Measurements from ENCODE around the gene GNB5. TPM values are rescaled to one million over a fixed set of nuclear protein-coding genes. Genes with fewer than 3 reads are reported as not detected.

Gene GNB5
- total and polyA plus RNA-seq, 2 of the 13 experiments (the other 11 are each of a cell fraction or from before 2014, with no cell fraction given) = 13.7 to 14.4 TPM

DNA sequence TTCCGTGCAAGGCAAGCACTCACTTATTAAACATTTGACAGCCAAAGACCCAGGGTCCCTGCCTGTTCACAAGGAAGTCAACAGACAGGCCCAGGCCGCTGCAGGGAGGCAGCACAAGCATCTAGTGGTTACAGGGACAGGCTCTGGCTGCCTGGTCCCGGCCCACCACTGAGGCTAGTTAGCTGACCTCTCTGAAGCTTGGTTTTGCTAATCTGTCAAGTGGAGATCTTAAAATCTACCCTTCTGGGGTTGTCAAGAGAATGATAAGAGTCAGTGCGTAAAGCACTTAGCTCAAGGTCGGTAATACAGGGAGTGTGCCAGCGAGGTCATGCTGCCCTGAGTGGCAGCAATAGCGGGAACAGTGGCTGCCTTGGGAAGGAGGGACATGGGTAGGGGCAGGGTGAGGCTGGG, 6.0 kb downstream of the GNB5 start (continued):
- no peak for TF ChIP-seq ZNF12 (CRISPR knock-in tag; IDR thresholded peaks at IDR 0.05)
- 0 out of 2 replicates have a peak, but pooled peaks have one; percentile 36 for TF ChIP-seq NCOA1 (CRISPR knock-in tag; IDR thresholded peaks at IDR 0.05)
- no peak for TF ChIP-seq PAWR (CRISPR knock-in tag; IDR thresholded peaks at IDR 0.05; ENCODE audit: borderline replicate concordance)
- no peak for TF ChIP-seq HCFC1 (IDR thresholded peaks at IDR 0.05; ENCODE audit: low read depth, low read length)
- TF ChIP-seq, protein P1, sequence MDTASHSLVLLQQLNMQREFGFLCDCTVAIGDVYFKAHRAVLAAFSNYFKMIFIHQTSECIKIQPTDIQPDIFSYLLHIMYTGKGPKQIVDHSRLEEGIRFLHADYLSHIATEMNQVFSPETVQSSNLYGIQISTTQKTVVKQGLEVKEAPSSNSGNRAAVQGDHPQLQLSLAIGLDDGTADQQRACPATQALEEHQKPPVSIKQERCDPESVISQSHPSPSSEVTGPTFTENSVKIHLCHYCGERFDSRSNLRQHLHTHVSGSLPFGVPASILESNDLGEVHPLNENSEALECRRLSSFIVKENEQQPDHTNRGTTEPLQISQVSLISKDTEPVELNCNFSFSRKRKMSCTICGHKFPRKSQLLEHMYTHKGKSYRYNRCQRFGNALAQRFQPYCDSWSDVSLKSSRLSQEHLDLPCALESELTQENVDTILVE (CRISPR knock-in tag; IDR thresholded peaks at IDR 0.05) = no peak
- TF ChIP-seq ZNF121 (CRISPR knock-in tag; IDR thresholded peaks at IDR 0.05) = peak; percentile 78; the same call in 1 of the 2 replicates
- TF ChIP-seq, protein P2, sequence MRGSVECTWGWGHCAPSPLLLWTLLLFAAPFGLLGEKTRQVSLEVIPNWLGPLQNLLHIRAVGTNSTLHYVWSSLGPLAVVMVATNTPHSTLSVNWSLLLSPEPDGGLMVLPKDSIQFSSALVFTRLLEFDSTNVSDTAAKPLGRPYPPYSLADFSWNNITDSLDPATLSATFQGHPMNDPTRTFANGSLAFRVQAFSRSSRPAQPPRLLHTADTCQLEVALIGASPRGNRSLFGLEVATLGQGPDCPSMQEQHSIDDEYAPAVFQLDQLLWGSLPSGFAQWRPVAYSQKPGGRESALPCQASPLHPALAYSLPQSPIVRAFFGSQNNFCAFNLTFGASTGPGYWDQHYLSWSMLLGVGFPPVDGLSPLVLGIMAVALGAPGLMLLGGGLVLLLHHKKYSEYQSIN (CRISPR knock-in tag; IDR thresholded peaks at IDR 0.05; ENCODE audit: borderline replicate concordance) = no peak
- TF ChIP-seq, protein P3, sequence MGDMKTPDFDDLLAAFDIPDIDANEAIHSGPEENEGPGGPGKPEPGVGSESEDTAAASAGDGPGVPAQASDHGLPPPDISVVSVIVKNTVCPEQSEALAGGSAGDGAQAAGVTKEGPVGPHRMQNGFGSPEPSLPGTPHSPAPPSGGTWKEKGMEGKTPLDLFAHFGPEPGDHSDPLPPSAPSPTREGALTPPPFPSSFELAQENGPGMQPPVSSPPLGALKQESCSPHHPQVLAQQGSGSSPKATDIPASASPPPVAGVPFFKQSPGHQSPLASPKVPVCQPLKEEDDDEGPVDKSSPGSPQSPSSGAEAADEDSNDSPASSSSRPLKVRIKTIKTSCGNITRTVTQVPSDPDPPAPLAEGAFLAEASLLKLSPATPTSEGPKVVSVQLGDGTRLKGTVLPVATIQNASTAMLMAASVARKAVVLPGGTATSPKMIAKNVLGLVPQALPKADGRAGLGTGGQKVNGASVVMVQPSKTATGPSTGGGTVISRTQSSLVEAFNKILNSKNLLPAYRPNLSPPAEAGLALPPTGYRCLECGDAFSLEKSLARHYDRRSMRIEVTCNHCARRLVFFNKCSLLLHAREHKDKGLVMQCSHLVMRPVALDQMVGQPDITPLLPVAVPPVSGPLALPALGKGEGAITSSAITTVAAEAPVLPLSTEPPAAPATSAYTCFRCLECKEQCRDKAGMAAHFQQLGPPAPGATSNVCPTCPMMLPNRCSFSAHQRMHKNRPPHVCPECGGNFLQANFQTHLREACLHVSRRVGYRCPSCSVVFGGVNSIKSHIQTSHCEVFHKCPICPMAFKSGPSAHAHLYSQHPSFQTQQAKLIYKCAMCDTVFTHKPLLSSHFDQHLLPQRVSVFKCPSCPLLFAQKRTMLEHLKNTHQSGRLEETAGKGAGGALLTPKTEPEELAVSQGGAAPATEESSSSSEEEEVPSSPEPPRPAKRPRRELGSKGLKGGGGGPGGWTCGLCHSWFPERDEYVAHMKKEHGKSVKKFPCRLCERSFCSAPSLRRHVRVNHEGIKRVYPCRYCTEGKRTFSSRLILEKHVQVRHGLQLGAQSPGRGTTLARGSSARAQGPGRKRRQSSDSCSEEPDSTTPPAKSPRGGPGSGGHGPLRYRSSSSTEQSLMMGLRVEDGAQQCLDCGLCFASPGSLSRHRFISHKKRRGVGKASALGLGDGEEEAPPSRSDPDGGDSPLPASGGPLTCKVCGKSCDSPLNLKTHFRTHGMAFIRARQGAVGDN (CRISPR knock-in tag; IDR thresholded peaks at IDR 0.05) = peak; percentile 36
- TF ChIP-seq ZNF207 (IDR thresholded peaks at IDR 0.05; ENCODE audit: borderline replicate concordance) = no peak
- peak; percentile 43; the same call in 1 of the 2 replicates for TF ChIP-seq ZNF7 (CRISPR knock-in tag; IDR thresholded peaks at IDR 0.05)
- no peak for TF ChIP-seq ZNF136 (CRISPR knock-in tag; IDR thresholded peaks at IDR 0.05; ENCODE audit: low read depth)
- TF ChIP-seq MYC (CRISPR knock-in tag; IDR thresholded peaks at IDR 0.05; ENCODE audit: borderline replicate concordance) = 0 out of 2 replicates have a peak, but pooled peaks have one; percentile 27
- TF ChIP-seq, protein P4, sequence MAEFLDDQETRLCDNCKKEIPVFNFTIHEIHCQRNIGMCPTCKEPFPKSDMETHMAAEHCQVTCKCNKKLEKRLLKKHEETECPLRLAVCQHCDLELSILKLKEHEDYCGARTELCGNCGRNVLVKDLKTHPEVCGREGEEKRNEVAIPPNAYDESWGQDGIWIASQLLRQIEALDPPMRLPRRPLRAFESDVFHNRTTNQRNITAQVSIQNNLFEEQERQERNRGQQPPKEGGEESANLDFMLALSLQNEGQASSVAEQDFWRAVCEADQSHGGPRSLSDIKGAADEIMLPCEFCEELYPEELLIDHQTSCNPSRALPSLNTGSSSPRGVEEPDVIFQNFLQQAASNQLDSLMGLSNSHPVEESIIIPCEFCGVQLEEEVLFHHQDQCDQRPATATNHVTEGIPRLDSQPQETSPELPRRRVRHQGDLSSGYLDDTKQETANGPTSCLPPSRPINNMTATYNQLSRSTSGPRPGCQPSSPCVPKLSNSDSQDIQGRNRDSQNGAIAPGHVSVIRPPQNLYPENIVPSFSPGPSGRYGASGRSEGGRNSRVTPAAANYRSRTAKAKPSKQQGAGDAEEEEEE (CRISPR knock-in tag; IDR thresholded peaks at IDR 0.05; ENCODE audit: borderline replicate concordance) = no peak
- TF ChIP-seq TOPORS (CRISPR knock-in tag; IDR thresholded peaks at IDR 0.05) = 0 out of 2 replicates have a peak, but pooled peaks have one; percentile 23

All from HepG2 (cell line).